ENCODE results near the gene LRRC32. TPM values are rescaled to one million over a fixed set of nuclear protein-coding genes. Genes with fewer than 3 reads are reported as not detected.
A peak's percentile ranks its signal among the peaks of the same experiment; 100 is the strongest.

The LRRC32 gene
- total RNA-seq, 4 donors from 2014 or later, result 22.7 to 37.6 (median 31.1) TPM

DNA sequence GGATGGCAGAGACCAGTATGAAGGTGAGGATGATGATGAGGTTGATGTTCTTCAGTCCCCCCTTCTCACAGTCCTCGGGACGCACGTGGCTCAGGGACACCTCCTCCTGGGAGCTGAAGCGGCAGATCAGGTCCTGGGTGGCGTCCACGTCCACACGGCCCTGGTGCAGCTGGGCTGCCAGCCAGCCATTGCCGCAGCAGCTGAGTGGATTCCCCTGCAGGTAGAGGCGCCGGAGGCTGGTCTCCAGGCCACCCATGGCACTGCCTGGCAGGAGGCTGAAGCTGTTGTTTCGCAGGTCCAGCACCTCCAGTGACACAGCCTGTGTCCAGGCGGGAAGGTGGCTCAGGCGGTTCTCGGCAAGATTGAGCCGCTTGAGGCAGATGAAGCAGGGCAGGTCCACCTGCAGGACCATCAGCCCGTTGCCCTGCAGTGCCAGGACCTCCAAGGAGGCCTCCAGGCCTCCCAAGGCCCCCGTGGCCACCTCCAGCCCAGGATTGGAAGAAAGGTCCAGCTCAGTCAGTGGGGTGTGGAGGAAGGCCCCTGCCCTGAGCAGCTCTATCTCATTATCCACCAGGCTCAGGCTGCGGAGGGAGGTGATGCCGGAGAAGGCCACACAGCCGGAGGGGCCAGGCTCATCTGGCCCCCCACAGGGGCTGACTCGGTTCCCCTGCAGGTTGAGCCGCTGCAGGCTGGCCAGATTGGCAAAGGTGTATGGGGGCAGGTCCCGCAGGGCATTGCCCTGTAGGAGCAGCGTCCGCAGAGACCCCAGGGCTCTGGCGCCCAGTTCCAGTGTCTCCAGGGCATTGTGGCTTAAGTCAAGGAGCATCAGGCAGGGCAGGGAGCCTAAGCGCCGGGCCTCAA lies 10.6 kb downstream of the LRRC32 start:
- peaks cover 0 to 30% (median 17%) of the 10 kb centered on the region in 3 donors for H3K4me1 ChIP-seq
- H3K9me3 ChIP-seq, result no peaks in the 10 kb centered on the region
- H3K27ac ChIP-seq, result no peak overlapping the region
- WGBS, 2 donors (ENCODE audit: low coverage in 1 of 2), result 90% methylated on average over 5 of the region's 28 CpGs; no CpG with 5 or more reads in 1 of the 2 donors
- H3K27me3 ChIP-seq, result no peaks in the 10 kb centered on the region
- peaks cover 0 to 35% of the 10 kb centered on the region in 2 donors for H3K36me3 ChIP-seq
- H3K4me3 ChIP-seq, result no peak overlapping the region
- no peak for ATAC-seq
- TF ChIP-seq POLR2A (IDR thresholded peaks at IDR 0.05), result no peak
- TF ChIP-seq EP300 (IDR thresholded peaks at IDR 0.05), result no peak
- TF ChIP-seq, protein P1, sequence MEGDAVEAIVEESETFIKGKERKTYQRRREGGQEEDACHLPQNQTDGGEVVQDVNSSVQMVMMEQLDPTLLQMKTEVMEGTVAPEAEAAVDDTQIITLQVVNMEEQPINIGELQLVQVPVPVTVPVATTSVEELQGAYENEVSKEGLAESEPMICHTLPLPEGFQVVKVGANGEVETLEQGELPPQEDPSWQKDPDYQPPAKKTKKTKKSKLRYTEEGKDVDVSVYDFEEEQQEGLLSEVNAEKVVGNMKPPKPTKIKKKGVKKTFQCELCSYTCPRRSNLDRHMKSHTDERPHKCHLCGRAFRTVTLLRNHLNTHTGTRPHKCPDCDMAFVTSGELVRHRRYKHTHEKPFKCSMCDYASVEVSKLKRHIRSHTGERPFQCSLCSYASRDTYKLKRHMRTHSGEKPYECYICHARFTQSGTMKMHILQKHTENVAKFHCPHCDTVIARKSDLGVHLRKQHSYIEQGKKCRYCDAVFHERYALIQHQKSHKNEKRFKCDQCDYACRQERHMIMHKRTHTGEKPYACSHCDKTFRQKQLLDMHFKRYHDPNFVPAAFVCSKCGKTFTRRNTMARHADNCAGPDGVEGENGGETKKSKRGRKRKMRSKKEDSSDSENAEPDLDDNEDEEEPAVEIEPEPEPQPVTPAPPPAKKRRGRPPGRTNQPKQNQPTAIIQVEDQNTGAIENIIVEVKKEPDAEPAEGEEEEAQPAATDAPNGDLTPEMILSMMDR (IDR thresholded peaks at IDR 0.05), result no peak
- no peak for TF ChIP-seq POLR2AphosphoS5 (IDR thresholded peaks at IDR 0.05)

DNA sequence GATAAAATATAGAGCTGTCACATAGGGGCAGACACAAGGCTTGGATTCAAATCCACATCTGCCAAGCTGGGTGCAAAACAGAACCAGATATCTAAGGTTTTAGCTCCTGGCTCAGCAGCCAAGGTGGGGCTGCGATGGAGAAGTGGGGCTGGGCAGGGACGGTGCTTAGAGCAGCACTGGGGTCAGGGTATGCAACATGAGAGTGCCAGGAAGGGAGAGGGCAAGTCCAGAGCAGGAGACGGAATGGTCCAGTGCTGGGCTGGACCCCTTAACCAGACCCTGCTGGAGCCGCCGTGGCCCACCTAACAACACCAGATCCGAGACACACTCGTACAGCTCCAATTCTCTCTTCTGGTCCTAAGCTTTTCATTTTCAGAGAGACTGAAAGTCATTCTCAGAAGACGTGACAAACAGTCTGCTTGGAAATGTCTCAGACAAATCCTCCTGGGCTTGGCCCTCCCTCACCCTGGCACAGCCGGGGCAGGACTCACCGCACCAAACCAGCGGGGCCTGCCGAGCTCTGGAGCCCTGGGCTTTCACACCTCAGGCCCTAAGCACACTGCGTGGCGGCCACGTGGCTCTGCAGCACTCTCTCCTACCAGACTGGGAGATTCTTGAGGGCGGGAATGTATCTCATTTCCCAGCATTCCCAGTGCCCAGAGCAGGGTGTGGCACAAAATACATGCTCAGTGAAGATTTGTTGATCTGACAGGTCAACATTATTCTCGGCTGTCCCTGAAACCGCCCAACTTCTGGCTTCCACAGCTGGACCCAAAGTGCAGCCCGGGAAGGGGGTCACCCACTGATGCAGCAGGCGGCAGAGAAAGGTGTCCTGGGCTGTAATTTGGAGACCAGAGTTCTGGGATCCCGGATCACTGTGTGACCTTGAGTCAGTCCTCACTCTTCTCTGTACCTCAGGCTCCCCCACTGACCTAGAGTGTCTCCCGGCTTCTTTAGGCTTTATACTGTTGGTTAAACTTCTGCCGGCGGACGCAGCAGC lies 11.6 kb downstream of the LRRC32 start:
- ATAC-seq, result no peak
- H3K4me3 ChIP-seq, result no peak overlapping the region
- 86% methylated on average over 6 of the region's 25 CpGs; no CpG with 5 or more reads in 1 of the 2 donors for WGBS, 2 donors (ENCODE audit: low coverage in 1 of 2)
- no peak for TF ChIP-seq POLR2AphosphoS5 (IDR thresholded peaks at IDR 0.05)
- TF ChIP-seq, protein P1 (IDR thresholded peaks at IDR 0.05), result no peak
- TF ChIP-seq EP300 (IDR thresholded peaks at IDR 0.05), result no peak
- TF ChIP-seq POLR2A (IDR thresholded peaks at IDR 0.05), result no peak
- no peaks in the 10 kb centered on the region for H3K9me3 ChIP-seq
- H3K27me3 ChIP-seq, result no peaks in the 10 kb centered on the region
- peaks cover 0 to 39% (median 21%) of the 10 kb centered on the region in 3 donors for H3K4me1 ChIP-seq
- H3K27ac ChIP-seq, result no peak overlapping the region
- peaks cover 0 to 33% of the 10 kb centered on the region in 2 donors for H3K36me3 ChIP-seq

DNA sequence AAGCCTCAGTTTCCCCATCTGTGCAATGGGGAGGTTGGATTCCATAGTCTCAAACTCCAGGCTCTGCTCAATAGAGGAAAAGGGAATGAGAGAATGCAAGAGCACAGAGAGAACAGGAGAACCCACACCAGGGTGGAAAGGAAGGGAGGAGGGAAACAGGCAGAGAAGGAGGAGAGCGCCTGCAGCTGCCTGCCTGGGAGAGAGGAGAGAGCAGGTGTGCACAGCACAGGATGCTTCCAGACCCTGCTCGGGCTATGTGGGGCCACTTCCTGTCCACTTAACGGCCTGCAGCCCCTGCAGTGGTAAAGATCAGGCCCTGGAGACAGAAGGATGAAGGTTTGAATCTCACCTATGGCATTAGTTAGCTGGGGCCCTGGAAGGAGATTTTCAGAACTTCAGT lies 12.3 kb downstream of the LRRC32 start:
- H3K4me1 ChIP-seq, result peaks cover 0 to 46% (median 28%) of the 10 kb centered on the region in 3 donors
- WGBS, 2 donors (ENCODE audit: low coverage in 1 of 2), result 92 to 100% methylated on average over 1 to 2 of the region's 3 CpGs
- no peak for ATAC-seq

More for the DNA sequence above, 12.3 kb downstream of the LRRC32 start:
- no peaks in the 10 kb centered on the region for H3K9me3 ChIP-seq
- no peaks in the 10 kb centered on the region for H3K27me3 ChIP-seq
- peaks cover 0 to 27% of the 10 kb centered on the region in 2 donors for H3K36me3 ChIP-seq
- TF ChIP-seq POLR2A (IDR thresholded peaks at IDR 0.05) (no peak), POLR2AphosphoS5 (IDR thresholded peaks at IDR 0.05) (no peak), EP300 (IDR thresholded peaks at IDR 0.05) (no peak)
- TF ChIP-seq, protein P1 (IDR thresholded peaks at IDR 0.05), result no peak
- peak overlapping the region in 1 of 4 donors; percentile 14 for H3K27ac ChIP-seq
- no peak overlapping the region for H3K4me3 ChIP-seq
